ENCODE measurements around the gene CDH1.
A peak's percentile ranks its signal among the peaks of the same experiment; 100 is the strongest.

The CDH1 gene

DNA sequence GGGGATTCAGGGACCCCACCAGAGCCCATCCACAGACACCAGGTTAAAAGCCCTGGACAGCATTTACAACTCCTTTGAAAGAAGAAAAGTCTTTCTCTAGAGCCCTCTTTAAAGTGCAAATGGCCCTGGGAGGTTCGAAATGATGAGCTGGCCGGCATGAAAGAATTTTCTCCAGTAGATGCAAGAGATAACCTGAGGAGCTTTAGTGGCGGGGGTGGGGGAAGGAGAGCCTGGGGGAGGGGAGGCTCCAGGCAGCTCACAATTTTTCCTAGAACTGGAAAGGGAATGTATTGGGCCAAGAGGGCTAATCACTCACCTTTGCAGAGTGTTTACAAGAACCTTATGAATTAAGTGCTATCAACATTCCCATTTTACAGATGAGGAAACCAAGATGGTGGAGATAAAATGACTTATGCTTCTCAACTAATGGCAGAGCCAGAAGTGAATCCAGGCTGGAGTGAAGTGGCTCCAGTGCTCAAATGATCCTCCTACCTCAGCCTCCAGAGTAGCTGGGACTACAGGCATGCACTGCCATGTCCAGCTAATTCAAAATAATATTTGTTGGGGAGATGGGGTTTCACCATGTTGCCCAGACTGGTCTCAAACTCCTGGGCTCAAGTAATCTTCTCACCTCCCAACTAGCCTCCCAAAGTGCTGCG, 4.2 kb upstream of the CDH1 start:
- DNase-seq, result no peak

DNA sequence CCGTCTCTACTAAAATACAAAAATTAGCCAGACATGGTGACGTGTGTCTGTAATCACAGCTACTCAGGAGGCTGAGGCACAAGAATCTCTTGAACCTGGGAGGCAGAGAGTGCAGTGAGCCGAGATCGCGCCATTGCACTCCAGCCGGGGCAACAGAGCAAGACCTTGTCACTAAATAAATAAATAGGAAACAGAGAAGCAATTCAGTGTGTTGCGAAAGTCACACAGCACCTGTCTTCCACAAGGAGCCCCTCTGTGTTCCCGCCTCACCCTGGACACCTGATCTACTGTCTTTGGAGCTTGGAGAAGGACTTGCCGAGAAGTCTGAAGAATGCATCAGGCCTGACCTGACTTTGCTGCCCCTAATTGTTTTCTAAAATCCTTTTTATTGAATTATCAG, 3.5 kb upstream of the CDH1 start:
- DNase-seq, result no peak

GRCh38 chr16:68734782-68735181, 2.3 kb upstream of the CDH1 start:
- no peak for DNase-seq

DNA sequence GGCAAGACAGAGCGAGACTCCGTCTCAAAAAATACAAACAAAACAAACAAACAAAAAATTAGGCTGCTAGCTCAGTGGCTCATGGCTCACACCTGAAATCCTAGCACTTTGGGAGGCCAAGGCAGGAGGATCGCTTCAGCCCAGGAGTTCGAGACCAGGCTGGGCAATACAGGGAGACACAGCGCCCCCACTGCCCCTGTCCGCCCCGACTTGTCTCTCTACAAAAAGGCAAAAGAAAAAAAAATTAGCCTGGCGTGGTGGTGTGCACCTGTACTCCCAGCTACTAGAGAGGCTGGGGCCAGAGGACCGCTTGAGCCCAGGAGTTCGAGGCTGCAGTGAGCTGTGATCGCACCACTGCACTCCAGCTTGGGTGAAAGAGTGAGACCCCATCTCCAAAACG, 531 bp upstream of the CDH1 start:
- no peak for DNase-seq

DNA sequence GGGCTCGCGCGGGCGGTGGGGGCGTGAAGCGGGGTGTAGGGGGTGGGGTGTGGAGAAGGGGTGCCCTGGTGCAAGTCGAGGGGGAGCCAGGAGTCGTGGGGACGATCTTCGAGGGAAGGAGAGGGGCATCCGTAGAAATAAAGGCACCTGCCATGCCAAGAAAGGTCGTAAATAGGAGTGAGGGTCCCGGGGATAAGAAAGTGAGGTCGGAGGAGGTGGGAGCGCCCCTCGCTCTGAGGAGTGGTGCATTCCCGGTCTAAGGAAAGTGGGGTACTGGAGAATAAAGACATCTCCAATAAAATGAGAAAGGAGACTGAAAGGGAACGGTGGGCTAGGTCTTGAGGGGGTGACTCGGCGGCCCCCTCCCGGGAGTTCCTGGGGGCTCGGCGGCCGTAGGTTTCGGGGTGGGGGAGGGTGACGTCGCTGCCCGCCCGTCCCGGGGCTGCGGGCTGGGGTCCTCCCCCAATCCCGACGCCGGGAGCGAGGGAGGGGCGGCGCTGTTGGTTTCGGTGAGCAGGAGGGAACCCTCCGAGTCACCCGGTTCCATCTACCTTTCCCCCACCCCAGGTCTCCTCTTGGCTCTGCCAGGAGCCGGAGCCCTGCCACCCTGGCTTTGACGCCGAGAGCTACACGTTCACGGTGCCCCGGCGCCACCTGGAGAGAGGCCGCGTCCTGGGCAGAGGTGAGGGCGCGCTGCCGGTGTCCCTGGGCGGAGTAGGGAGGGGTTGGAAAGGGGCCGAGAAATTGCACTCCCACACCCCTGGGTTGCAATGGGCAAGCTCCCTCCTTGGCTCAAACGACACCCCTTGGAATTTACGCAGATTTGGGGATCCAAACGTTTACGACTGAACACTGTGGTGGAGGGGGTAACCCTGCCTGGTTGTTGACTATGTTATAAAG, 888 bp downstream of the CDH1 start:
- DNase-seq, result peak; percentile 16

GRCh38 chr16:68739964-68740627, 3.0 kb downstream of the CDH1 start:
- no peak for DNase-seq

DNA sequence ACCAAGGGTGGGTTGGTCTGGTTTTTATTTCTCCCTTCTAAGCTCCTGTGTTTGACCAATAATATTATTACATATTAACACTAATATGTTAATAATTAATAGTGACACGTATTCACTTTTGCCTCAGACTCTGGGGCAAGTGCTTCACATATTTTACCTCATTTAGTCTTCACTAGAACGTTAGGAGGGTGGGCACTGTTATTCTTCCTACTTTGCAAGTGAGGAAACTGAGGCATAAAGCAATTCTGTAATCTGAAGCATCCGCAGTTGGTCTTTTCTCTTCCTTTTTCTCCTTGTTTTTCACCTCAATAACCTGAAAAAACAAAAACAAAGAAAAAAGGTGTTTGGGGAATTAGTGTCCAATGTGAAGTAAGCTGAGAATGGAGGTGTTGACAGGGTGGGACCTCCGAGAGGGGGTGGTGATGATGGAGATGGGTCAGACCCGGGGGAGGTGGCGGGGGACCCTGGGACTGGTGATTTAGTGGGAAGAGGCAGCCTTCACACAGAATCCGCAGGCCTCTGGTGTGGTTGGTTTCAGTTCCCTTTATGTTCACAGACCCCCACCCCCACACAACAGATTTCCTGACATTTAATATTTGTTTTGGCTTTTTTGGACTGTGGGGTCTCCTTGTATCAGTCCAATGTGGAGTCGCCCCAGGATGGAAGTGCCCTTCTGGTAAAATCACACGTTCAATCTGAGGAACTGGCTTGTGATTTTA, 3.7 kb downstream of the CDH1 start:
- DNase-seq, result no peak

DNA sequence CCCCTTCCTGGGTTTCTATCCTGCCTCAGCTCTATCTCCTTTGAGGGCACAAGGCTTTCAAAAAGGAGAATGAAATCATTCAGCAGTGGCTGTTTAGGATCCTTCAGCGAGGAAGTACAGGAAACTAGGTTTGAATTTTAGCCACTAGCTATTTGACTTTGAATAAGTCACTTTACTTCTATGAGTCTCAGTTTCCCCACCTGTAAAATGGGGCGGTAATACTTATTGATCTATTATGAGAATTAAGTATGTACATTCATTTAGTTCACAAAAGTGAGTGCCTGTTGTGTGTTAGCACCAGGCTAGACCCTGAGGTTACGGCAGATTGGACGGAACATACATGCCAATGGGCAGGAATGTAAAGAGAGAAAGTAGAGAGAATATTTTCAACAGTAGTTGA, 6.6 kb downstream of the CDH1 start:
- no peak for DNase-seq

DNA sequence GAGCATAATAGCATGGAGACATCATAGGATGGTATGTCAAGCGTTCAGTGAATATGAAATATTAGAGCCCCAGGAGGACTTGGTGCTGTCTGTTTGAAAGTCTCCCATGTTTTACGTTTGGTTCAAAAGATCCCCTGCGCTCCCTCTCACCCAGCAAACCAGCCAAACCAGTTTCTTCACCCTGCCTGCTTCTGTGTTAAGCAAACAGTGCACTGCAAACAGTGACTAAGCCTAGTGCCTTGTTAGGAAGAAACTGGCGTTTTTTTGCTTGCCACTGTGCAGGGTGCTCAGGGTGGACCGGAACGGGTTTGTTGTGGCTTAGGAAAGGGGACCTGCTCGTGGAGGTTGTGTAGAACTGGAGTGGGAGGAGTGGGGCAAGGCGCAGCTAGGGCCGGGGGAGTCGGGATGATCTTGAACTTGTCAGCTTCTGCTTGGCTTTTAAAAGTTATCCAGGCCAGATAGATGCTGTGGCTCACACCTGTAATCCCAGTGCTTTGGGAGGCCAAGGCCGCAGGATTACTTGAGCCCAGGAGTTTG, 7.7 kb downstream of the CDH1 start:
- peak; percentile 40 for DNase-seq

GRCh38 chr16:68746951-68747350, 9.9 kb downstream of the CDH1 start:
- no peak for DNase-seq

DNA sequence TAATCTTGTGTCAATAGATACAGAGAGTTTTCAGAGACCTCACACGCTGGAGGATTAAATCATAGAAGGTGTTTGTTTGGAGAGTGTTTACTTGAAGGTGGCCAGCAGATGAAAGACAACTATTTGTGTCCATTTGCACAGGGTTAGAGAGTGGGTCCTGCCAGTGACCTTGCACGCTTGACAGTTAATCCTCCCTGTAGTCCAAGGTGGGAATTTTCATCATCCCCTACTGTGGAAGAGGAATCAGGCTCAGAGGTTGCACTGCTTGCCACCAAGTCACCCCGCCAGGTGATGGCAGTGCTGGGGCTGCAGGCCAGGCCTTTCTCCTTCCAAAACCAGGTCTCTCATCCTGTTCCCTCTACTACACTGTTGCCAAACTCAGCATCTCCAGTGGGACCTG, 12.3 kb downstream of the CDH1 start:
- no peak for DNase-seq

DNA sequence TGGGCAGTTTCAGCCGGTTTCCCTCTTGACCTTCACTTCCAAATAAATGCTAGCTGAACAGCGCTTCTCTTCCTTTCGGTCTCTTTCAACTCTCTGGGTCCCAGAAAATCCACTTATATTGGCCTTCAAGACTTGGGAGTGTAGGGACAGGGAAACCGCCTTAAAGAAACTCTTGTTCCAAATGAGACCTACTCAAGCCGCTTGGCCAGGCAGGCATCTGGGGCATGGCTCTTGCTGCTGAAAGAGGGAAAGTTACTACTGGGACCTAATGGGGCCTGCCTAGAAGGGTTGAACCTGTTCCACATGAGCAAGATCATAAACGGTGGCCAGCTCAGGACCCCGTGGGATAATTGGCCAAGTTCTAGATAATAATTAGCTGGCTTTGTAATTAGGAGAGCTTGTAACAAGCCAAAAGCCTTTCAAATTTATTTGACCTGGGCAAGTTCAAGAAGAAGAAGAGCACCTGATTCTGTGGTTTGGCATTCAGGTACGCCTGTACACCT, 13.2 kb downstream of the CDH1 start:
- DNase-seq, result no peak

DNA sequence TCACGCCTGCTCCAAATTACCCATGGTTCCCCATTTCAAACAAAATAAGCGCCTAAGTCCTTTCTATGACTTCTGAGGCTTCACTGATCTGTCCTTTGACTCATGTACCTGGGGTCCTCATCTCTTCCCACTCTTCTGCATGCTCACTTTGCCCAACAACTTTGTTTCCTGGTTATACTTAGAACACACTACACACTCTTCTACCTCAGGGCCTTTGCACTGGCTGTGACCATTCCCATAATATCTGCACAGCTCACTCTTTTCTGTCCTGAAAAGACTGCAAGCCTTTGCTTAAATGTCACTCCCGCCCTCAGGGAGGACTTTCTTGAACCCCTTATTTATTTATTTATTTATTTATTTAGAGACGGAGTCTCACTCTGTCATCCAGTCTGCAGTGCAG, 14.1 kb downstream of the CDH1 start:
- no peak for DNase-seq

DNA sequence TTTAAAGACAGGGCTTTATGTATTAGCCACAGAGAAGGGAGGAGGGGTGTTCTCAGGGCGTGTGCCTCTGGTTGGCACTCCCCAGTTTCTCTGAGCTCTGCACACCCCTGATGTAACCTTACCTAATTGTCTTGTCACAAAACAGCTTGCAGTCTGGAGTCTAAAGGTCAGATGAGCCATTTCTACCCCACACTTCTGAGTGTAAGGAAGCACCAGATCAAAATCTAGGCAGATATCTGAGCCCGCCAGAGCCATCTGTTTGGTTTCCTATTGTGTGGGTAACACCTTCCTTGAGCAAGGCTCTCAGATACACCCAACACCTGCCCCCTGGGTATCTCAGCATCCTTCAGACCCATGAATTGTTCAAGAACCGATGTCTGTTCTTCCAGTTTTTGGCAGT, 15.5 kb downstream of the CDH1 start:
- no peak for DNase-seq

DNA sequence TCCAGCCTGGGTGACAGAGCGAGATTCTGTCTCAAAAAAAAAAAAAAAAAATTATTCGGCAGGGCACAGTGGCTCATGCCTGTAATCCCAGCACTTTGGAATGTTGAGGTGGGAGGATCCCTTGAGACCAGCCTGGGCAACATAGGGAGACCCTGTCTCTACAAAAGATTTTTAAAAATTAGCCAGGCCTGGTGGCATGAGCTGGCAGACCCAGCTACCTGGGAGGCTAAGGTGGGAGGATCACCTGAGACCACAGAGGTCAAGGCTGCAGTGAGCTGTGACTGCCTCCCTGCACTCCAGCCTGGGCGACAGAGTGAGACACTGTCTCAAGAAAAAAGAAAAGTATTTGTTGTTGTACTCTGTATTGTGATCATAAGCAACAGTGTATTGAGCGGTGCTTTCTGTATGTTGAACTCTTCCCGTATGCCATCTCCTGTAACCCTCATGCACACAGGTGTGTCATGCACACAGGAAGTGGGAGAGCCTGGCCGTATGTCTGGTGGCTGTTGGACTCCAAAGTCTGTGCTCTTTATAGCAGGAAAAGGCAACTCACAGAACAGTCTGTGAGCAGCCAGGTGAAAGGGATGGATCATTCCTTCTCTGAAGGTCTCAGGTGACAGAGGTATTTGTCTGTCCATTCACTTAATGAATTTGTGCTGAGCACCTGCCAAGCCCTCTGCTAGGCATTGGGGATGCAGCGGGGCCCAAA, 17.1 kb downstream of the CDH1 start:
- DNase-seq, result no peak

DNA sequence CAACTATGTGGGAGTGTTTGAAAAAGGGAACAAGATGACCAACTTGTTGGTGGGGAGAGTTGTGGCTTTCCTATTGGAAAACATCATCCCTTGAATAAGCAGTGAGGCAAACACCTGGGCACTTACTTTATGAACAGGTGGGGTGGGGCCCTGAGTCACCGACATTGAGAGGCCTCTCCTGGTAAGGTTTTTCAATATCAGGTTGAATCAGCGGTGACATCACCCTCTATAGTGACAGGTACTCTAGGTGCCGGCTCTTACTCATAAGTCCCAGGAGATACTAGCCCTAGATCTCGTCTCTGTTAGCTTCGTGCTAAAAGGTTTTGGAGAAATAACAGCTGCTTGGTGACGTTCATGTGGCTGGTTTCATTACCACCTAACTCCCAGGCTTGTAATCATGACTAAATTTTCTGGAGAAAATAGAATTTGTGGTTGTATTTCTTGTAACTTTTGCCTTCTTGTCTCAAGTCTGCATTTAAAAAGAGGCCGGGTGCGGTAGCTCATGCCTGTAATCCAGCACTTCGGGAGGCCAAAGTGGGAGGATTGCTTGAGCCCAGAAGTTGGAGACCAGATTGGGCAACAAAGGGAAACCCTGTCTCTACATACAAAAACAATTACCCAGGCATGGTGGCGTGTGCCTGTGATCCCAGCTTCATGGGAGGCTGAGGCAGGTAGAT, 19.3 kb downstream of the CDH1 start:
- DNase-seq, result peak; percentile 25

- DNase-seq, result no peak
These were observed 20.5 kb downstream of the CDH1 start for GRCh38 chr16:68757625-68757935.

DNA sequence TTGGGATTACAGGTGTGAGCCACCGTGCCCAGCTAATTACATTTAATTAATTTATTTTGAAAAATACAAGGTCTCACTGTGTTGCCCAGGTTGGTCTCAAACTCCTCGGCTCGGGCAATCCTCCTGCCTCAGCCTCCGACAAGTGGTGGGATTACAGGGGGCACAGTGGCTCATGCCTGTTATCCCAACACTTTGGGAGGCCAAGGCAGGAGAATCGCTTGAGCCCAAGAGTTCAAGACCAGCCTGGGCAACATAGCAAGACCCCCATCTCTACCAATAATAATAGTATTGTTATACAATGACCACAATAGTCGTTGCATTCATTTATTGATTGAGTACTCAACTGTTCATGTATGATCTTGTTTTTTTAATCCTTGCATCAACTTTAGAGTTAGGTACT, 22.0 kb downstream of the CDH1 start:
- no peak for DNase-seq

- DNase-seq, result no peak
These were observed 23.7 kb downstream of the CDH1 start for GRCh38 chr16:68760671-68761275.

GRCh38 chr16:68762996-68763756, 26.1 kb downstream of the CDH1 start:
- DNase-seq, result no peak

DNA sequence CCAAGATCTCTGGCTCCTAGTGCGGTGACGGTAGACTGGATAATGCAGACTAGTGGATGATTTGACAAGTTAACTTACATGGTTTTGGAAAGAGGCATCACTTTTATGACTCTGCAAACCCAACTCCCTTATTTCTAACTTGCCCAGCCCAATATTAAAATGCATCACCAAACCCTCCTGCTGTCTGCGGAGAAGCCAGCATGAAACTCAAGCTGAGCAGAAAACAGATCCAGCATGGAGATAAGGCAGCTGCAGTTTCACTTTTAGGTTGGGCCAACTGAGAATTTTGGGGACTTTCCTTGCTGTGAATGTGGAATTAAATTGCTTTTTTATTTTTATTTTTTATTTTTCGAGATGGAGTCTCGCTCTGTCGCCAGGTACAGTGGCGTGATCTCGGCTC, 27.8 kb downstream of the CDH1 start:
- no peak for DNase-seq
